ENCODE measurements around the gene SEMA6B.

Gene SEMA6B

DNA sequence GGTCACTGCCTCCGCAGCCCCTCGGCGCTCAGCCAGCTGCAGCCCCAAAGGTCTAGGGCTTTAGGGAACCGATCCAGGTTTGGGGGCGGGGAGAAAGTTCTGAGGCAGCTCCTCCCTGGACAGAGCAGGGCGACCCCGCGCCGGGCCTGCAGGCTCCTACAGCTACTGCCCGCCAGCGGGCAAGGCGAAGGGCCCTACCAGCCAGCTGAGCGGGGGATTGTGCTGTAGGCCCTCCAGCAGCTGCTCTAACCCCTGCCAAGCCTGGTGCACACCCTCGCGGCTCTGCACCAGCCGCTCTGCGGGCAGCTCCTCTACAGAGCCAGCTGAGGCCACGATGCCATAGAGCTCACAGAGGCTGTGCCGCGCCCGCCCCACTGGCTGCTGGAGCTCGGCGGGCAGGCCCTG lies 55.2 kb downstream of the SEMA6B start:
- TF ChIP-seq POLR2A (IDR thresholded peaks at IDR 0.05; ENCODE audit: low read depth, low read length), result no peak
- DNase-seq (ENCODE audit: insufficient read length, low spot score), result no peak
- FAIRE-seq, result no peak

DNA sequence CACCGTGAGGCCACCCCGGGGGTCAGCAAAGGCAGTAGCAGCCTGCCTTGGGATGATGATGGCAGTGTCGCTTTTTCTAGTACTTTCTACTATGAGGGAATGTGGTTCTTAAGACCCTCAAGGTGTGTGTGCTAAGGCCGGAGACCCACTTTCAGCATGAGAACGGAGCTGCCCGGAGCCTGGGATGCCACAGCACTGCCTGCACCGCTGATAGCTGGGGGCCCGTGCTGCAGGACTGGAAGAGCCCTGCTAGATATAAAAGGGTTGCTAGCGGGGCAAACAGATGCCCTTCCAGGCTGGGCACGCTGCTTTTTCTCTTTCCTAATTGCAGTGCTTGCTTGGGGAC lies 55.7 kb downstream of the SEMA6B start:
- FAIRE-seq, result no peak
- TF ChIP-seq POLR2A (IDR thresholded peaks at IDR 0.05; ENCODE audit: low read depth, low read length), result no peak
- no peak for DNase-seq (ENCODE audit: insufficient read length, low spot score)

DNA sequence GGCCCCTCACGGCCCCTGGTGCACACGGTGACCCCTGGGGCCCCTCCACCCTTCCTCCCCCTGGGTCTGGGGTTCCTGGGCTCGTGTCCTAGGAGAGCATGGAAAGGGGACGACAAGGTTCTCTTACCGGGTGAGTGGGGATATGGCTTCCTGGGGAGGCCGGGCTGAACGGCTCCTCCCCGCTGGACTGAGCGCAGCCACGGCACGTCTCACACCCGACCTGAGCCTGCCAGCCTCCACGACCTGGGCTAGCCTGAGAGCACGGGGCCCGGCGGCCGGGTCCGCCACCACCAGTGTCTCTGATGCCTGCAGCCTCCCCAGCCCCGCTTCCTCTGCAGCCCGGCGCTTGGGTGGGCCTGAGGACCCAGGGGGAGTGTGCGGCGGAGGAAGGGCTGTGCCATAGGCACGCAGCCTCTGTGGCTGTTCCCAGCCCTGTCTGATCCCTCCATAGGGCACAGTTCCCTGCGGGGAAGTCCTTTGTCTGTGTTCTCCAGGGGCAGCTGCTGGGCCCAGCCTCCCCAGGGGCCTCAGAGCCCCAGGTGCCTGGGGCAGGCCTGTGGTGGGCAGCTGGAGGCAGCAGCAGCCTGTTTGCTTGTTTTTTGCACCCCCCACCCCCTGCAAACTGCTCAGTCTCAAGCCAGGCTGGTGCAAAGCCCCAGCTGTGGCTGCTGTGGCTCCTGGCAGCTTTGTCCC lies 56.2 kb downstream of the SEMA6B start:
- no peak for TF ChIP-seq POLR2A (IDR thresholded peaks at IDR 0.05; ENCODE audit: low read depth, low read length)
- DNase-seq (ENCODE audit: insufficient read length, low spot score) (no peak), FAIRE-seq (no peak)

DNA sequence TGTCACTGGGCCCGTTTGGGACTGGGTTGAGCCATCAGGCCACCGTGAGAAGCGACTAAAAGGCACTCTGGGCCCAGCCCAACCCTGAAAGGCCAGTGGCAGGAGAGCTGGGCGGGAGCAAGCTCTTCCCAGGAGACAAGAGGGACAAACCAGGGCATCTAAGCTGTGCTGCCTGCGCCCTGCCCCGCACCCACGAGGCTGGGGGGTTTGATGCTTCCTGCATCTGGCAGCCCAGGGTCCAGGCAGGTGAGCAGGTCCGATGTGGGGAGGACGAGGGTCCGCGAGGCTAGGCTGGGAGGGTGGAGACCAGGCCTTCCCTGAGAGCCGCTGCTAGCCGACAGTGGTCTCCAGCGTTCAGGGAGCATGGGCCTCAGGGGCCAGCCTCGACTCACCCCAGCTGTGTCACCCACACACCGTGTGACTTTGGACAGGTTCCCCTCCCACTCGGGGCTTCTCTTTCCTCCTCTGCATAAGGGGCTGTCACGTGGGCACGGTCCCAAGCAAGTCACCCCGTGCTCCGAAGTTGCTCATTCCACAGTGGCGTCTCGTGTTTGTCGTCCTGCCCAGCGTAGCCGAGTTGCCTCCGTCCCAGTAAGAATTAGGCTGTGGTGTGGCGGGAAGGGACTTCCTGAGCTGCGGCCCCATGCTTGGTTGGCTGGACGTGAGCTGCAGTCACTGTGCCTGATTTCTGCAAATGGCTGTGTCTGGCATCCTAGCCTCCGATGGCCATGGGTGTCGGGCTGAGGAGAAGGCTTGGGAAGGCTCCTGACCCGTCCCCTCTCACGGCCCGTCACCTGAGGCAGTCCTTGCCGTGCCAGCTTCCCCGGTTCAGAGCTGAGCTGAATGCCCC lies 57.0 kb downstream of the SEMA6B start:
- DNase-seq (ENCODE audit: insufficient read length, low spot score), result no peak
- FAIRE-seq, result no peak
- TF ChIP-seq POLR2A (IDR thresholded peaks at IDR 0.05; ENCODE audit: low read depth, low read length), result no peak

DNA sequence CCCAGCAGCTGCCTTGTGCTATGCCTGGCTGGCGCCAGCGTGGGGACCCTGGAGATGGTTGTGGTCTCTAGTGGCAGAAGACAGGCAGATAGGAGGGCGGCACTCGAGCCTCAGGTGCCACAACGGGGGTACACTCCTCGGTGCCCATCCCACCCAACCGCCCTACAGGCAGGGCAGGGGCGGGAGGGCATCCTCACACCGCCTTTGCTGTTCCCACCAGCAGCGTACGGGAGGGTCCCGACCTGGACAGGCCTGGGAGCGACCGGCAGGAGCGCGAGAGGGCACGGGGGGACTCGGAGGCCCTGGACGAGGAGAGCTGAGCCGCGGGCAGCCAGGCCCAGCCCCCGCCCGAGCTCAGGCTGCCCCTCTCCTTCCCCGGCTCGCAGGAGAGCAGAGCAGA lies 57.8 kb downstream of the SEMA6B start:
- DNase-seq (ENCODE audit: insufficient read length, low spot score) (no peak), FAIRE-seq (no peak)
- no peak for TF ChIP-seq POLR2A (IDR thresholded peaks at IDR 0.05; ENCODE audit: low read depth, low read length)

DNA sequence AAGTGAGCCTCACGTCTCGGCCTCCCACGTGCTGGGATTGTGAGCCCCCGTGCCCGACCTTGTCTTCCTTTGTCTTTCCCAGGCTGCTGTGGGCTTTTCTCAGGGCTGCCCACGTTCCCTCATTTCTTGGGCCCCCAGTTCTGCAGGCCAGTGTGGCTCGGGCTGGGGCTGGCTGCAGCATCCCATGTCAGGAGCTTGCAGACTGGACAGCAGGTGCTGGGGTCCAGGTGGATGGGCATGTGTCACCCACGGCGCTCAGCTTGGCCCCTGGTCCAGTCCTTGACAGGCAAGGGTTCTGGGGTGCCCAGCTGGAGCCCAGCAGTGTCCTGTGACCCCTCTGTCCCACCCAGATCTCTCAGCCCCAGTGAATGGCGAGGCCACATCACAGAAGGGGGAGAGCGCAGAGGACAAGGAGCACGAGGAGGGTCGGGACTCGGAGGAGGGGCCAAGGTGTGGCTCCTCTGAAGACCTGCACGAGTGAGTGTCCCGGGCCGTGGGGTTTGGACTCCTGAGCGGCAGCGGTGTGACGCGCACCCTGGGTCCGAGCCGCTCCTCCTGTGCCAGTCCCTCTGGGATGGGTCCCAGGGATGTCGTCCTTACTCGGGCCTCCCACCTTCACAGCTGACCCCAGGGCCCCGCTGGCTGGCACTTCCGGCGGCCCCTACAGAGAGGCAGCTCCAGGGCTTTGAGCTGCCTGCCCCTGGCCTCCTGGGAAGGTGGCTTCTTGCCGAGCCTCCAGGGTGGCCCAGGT lies 58.5 kb downstream of the SEMA6B start:
- no peak for DNase-seq (ENCODE audit: insufficient read length, low spot score)

DNA sequence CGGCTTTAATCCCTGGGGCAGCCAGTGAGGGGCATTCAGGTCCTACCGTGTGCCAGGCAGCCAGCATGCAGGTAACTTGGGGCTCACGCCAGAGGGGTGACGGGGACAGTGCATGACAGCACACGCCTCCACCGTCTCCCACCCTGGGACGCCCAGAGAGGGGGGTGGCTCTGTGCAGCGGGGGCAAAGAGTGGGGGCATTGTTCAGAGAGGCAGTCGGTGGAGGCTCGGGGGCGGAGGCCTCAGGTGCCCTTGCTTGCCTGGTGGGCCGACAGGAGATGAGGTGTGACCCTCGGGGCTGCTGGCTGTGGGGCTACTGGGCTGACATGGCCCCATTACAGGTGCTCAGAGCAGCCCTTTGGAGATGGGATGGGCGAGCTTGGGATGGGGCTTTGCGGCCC lies 59.6 kb downstream of the SEMA6B start:
- DNase-seq (ENCODE audit: insufficient read length, low spot score) (no peak), FAIRE-seq (no peak)
- no peak for TF ChIP-seq POLR2A (IDR thresholded peaks at IDR 0.05; ENCODE audit: low read depth, low read length)

More for the DNA sequence above, 58.5 kb downstream of the SEMA6B start:
- FAIRE-seq, result no peak
- no peak for TF ChIP-seq POLR2A (IDR thresholded peaks at IDR 0.05; ENCODE audit: low read depth, low read length)

DNA sequence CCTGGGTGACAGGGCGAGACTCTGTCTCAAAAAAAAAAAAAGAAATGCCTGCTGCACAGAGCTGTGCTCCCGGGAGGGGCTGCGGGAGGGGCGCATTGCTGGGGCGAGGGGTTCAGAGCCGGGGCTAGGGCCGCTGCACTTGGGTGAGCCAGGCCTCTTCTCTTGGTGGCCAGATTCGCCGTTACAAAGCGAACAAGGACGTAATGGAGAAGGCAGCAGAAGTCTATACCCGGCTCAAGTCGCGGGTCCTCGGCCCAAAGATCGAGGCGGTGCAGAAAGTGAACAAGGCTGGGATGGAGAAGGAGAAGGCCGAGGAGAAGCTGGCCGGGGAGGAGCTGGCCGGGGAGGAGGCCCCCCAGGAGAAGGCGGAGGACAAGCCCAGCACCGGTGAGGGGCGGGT lies 60.2 kb downstream of the SEMA6B start:
- FAIRE-seq (no peak), DNase-seq (ENCODE audit: insufficient read length, low spot score) (no peak)
- TF ChIP-seq POLR2A (IDR thresholded peaks at IDR 0.05; ENCODE audit: low read depth, low read length), result no peak

DNA sequence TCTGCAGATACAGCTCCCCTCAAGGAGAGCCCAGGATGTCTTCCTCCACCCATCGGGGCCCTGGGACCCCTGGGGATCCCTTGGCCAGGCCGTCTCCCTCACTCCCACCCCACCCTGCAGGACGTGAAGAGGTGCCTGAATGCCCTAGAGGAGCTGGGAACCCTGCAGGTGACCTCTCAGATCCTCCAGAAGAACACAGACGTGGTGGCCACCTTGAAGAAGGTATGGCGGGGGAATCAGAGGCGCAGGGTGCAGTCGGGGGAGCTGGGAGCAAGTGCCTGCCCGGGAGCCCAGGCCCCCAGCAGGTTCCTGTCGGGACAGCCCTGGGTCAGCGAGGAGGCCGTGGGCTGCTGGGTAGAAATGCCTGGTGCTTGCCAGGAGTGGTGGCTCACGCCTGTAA lies 60.8 kb downstream of the SEMA6B start:
- no peak for FAIRE-seq
- no peak for DNase-seq (ENCODE audit: insufficient read length, low spot score)
- TF ChIP-seq POLR2A (IDR thresholded peaks at IDR 0.05; ENCODE audit: low read depth, low read length), result no peak

DNA sequence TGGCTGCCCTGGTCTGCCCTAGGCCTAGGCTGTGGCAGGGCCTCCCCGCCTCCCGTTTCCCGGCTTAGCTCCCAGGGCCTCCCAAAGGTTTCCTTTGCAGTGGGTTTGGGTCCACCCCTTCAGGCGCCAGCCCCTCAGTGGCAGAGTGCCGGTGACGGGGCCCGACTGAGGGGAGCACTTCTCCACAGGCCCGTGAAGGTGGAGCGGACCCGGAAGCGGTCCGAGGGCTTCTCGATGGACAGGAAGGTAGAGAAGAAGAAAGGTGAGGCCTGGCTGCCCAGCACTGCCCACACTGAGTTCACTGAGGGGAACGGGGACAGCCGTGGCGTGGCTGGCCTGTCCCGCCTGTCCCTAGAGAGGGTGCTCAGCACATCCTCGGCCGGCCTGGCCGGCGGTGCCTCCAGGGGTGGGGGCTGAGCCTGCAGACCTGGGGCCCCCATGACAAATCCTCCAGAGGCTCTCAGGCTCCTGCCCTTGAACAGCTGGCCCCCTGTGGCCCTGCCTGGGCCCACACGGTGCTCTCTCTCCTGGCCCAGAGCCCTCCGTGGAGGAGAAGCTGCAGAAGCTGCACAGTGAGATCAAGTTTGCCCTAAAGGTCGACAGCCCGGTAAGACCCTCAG lies 61.6 kb downstream of the SEMA6B start:
- DNase-seq (ENCODE audit: insufficient read length, low spot score) (no peak), FAIRE-seq (no peak)
- TF ChIP-seq POLR2A (IDR thresholded peaks at IDR 0.05; ENCODE audit: low read depth, low read length), result no peak

DNA sequence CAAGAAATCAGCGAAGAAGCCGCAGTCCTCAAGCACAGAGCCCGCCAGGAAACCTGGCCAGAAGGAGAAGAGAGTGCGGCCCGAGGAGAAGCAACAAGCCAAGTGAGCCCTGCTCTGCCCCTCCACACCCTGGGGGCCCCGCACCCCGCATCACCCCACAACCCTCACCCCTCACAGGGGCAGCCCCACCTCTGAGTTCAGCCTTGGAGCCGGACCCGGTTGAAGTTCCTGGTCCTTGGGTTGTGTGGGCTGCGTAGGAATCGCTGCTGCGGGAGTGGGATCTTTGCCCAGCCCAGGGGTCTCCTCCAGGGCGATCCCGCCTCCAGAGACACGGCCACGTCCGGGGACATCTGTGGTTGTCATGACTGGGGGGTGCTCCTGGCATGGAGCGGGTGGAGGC lies 63.2 kb downstream of the SEMA6B start:
- DNase-seq (ENCODE audit: insufficient read length, low spot score), result no peak
- FAIRE-seq, result no peak
- no peak for TF ChIP-seq POLR2A (IDR thresholded peaks at IDR 0.05; ENCODE audit: low read depth, low read length)

DNA sequence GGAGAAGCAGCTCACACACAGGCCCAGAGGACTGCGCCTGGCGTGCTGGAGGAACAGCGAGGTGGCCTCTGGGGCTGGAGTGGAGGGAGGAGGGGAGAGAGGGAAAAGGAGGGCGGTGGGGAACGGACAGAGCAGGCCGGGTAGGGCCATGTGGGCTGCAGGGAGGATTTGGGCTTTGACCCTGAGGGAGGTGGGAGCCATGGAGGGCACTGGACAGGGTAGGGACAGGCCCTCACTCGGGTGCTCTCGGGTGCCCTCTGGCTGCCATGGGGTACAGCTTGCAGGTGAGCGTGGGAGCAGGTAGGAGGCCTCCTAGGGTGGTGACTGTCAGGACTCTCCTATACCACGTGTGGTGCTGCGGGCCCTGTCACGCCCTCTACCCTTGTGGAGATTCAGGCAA lies 64.0 kb downstream of the SEMA6B start:
- FAIRE-seq (no peak), DNase-seq (ENCODE audit: insufficient read length, low spot score) (no peak)
- no peak for TF ChIP-seq POLR2A (IDR thresholded peaks at IDR 0.05; ENCODE audit: low read depth, low read length)

DNA sequence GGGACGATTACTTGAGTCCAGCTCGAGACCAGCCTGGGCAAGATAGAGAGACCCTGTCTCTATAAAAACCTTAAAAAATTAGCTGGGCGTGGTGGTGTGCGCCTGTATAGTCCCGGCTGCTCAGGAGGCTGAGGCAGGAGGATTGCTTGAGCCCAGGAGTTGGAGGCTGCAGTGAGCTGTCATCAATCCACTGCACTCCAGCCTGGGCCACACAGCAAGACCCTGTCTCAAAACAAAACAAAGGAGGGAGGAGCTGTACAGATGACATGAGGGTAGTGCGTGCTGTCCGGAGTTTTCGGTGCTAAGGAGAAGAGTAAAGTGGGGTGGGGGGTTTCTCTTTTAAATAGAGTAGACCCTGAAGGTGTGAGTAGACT lies 64.8 kb downstream of the SEMA6B start:
- no peak for DNase-seq (ENCODE audit: insufficient read length, low spot score)
- FAIRE-seq, result no peak
- TF ChIP-seq POLR2A (IDR thresholded peaks at IDR 0.05; ENCODE audit: low read depth, low read length), result no peak
